Sigmoid colon (tissue), 4 donors: ENCODE data around the gene SMG7.

ENCODE experiments used
- EP300 ChIP-seq, 4 donors: sonication (generic); formaldehyde crosslinking; IDR thresholded peaks; one replicate each; pipeline ENCODE4 v1.6.1; 2017; ENCODE audit warnings: antibody characterized with exemption in 4 of 4
- POLR2A ChIP-seq, 2 donors: fragments of 450-650 bp; IDR thresholded peaks; one replicate each; pipeline ENCODE4 v1.6.1; 2016; ENCODE audit warnings: antibody characterized with exemption in 2 of 2, mild to moderate bottlenecking in 2 of 2, moderate library complexity in 2 of 2
- POLR2AphosphoS5 ChIP-seq, 4 donors: sonication (generic); formaldehyde crosslinking; IDR thresholded peaks; one replicate each; pipeline ENCODE4 v1.6.1; 2017; ENCODE audit warnings: antibody characterized with exemption in 4 of 4
- TF ChIP-seq, protein P1 (sequence below), 4 experiments: fragments of 450-650 bp in 3 of 4; fragments of 200-600 bp in 1 of 4; IDR thresholded peaks; one replicate each; pipeline ENCODE4 v1.5.1; 2016 to 2019; ENCODE audit warnings: antibody characterized with exemption in 4 of 4, mild to moderate bottlenecking in 3 of 4, moderate library complexity in 2 of 4

DNA sequence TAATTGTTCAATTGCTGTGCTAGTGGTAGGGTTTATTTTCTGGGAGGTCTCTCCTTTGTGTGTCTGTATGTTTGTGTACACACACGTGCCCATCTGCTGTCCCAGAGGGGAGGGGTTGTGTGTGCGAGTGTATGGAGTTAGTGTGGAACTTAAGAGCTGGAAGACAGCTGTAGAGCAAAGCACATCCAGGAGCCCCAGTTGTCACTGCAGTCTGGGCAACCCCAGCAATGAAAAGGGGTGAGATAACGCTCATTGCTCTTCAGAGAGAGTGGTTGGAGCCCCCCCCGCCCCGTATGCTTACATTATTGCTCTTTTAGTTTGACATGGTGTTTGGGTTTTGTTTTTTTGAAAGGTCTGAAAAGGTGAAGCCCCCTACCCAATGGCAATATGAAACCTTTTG is 81.0 kb downstream of the SMG7 start:
- TF ChIP-seq, protein P1, sequence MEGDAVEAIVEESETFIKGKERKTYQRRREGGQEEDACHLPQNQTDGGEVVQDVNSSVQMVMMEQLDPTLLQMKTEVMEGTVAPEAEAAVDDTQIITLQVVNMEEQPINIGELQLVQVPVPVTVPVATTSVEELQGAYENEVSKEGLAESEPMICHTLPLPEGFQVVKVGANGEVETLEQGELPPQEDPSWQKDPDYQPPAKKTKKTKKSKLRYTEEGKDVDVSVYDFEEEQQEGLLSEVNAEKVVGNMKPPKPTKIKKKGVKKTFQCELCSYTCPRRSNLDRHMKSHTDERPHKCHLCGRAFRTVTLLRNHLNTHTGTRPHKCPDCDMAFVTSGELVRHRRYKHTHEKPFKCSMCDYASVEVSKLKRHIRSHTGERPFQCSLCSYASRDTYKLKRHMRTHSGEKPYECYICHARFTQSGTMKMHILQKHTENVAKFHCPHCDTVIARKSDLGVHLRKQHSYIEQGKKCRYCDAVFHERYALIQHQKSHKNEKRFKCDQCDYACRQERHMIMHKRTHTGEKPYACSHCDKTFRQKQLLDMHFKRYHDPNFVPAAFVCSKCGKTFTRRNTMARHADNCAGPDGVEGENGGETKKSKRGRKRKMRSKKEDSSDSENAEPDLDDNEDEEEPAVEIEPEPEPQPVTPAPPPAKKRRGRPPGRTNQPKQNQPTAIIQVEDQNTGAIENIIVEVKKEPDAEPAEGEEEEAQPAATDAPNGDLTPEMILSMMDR (IDR thresholded peaks at IDR 0.05), result no peak
- no peak for TF ChIP-seq POLR2AphosphoS5 (IDR thresholded peaks at IDR 0.05)
- TF ChIP-seq POLR2A (IDR thresholded peaks at IDR 0.05), result no peak
- no peak for TF ChIP-seq EP300 (IDR thresholded peaks at IDR 0.05)
